PC-3 (cell line): ENCODE data around the gene QPRT. TPM values are rescaled to one million over a fixed set of nuclear protein-coding genes. Genes with fewer than 3 reads are reported as not detected.

ENCODE experiments used
- ATAC-seq: fragments of 200-7000 bp; cut with Tn5 transposase; 2 replicates; pipeline ENCODE4 v1.9.1; 2020; ENCODE audit warnings: mild to moderate bottlenecking, moderate library complexity
- BruUV-seq: library from RNA; stranded (reverse); fragments of 400-500 nt; replicated peaks from 2 replicates; lab custom pipeline; 2021; lab: Mats Ljungman, UMichigan
- CTCF ChIA-PET: fragments of 300-600 bp; sonication (Branson Sonifier 250); formaldehyde crosslinking; loops from one replicate; lab custom pipeline; 2022; ENCODE audit warnings: antibody characterized with exemption; lab: Charles Lee
- POLR2A ChIA-PET: fragments of 300-600 bp; sonication (Branson Sonifier 250); formaldehyde crosslinking; loops from one replicate; lab custom pipeline; 2022; ENCODE audit warnings: antibody characterized with exemption; ENCODE audit not compliant: unreplicated experiment; lab: Charles Lee
- DNase-seq: peaks from one replicate; pipeline ENCODE4 v3.0.0-alpha.2; 2015
- H2AFZ ChIP-seq: fragments of 300-600 bp; sonication (generic); 2 replicates; pipeline ENCODE4 v1.6.0; 2016; ENCODE audit warnings: antibody characterized with exemption, low read length
- H3F3A ChIP-seq: fragments of 300-600 bp; sonication (generic); one replicate; pipeline ENCODE4 v1.6.0; 2017; ENCODE audit warnings: antibody characterized with exemption, low read length, control low read depth, mild to moderate bottlenecking; ENCODE audit not compliant: unreplicated experiment
- H3K27ac ChIP-seq: fragments of 300-600 bp; sonication (generic); 2 replicates; pipeline ENCODE4 v1.5.1; 2016; ENCODE audit warnings: mild to moderate bottlenecking, low read length
- H3K27me3 ChIP-seq: fragments of 300-600 bp; sonication (generic); 2 replicates; pipeline ENCODE4 v1.6.1; 2016; ENCODE audit warnings: low read length, mixed read lengths
- H3K36me3 ChIP-seq: fragments of 300-600 bp; sonication (generic); 2 replicates; pipeline ENCODE4 v1.6.1; 2016; ENCODE audit warnings: low read depth, mixed run types, low read length, mixed read lengths
- H3K4me1 ChIP-seq: fragments of 300-600 bp; sonication (generic); 2 replicates; pipeline ENCODE4 v1.5.1; 2016; ENCODE audit warnings: low read length; ENCODE audit not compliant: insufficient read depth
- H3K4me2 ChIP-seq: fragments of 300-600 bp; sonication (generic); 2 replicates; pipeline ENCODE4 v1.6.0; 2016; ENCODE audit warnings: low read length
- H3K4me3 ChIP-seq: fragments of 300-600 bp; sonication (generic); 2 replicates; pipeline ENCODE4 v1.5.1; 2016; ENCODE audit warnings: mild to moderate bottlenecking, low read length, mixed read lengths
- H3K79me2 ChIP-seq: fragments of 300-600 bp; sonication (generic); 2 replicates; pipeline ENCODE4 v1.6.1; 2017; ENCODE audit warnings: low read length, mixed read lengths
- H3K9ac ChIP-seq: fragments of 300-600 bp; sonication (generic); 2 replicates; pipeline ENCODE4 v1.6.0; 2016; ENCODE audit warnings: mild to moderate bottlenecking, low read length
- H3K9me2 ChIP-seq: fragments of 300-600 bp; sonication (generic); replicated peaks from 2 replicates; pipeline ENCODE4 v1.6.1; 2016; ENCODE audit warnings: mixed run types, low read length, mixed read lengths
- H3K9me3 ChIP-seq: fragments of 300-600 bp; sonication (generic); 2 replicates; pipeline ENCODE4 v1.6.1; 2016; ENCODE audit warnings: low read length, mixed read lengths
- H4K20me1 ChIP-seq: fragments of 300-600 bp; sonication (generic); 2 replicates; pipeline ENCODE4 v1.6.1; 2016; ENCODE audit warnings: low read length, mixed read lengths
- EZH2 ChIP-seq: fragments of 300-600 bp; sonication (generic); IDR thresholded peaks from one replicate; pipeline ENCODE4 v1.6.1; 2017; ENCODE audit warnings: antibody characterized with exemption, mild to moderate bottlenecking, low read length; ENCODE audit not compliant: unreplicated experiment
- EZH2phosphoT487 ChIP-seq: fragments of 300-600 bp; sonication (generic); IDR thresholded peaks from 2 replicates; pipeline ENCODE4 v1.6.1; 2018; ENCODE audit warnings: mild to moderate bottlenecking, antibody characterized with exemption, low read length, borderline replicate concordance
- intact Hi-C: fragments of 100-400 bp; cut with micrococcal nuclease; formaldehyde crosslinking; loops from 2 replicates; pipeline ENCODE4 v1.9.0; 2023
- total RNA-seq: library from RNA; depleted of rRNA; stranded (reverse); fragments of >200 nt; gene quantifications from 2 replicates; pipeline ENCODE4 v1.2.3, GENCODE V29; 2014
- TF ChIP-seq, protein P1 (sequence below): fragments of 300-600 bp; sonication (generic); conservative IDR thresholded peaks from 2 replicates; pipeline ENCODE4 v1.5.1; 2017; ENCODE audit warnings: antibody characterized with exemption, low read depth, mild to moderate bottlenecking, low read length

The QPRT gene
- total RNA-seq, 1 experiment from 2014 or later, result 0.22 TPM

DNA sequence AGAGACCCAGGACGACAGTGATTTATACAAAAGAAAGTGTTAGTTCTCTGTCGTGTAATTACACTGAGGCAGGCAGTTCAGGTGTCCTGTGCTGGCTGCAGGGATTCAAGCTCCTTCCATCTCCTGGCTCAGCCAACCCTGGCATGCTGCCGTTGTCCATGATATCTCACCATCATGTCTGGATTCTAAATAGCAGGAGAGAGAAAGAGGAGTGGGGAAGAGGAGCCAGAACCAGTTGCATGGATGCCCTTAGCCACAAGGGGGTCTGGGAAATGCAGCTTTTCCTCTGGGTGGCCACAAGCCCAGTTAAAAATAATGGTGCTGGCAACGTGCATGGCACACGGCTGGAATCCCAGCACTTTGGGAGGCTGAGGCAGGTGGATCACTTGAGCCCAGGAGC lies 57.1 kb downstream of the QPRT start:
- DNase-seq (no peak), ATAC-seq (no peak)
- Histone ChIP-seq H3F3A (no peaks in the 10 kb centered on the region), H3K9me3 (no peaks in the 10 kb centered on the region), H4K20me1 (no peaks in the 10 kb centered on the region), H2AFZ (no peak overlapping the region), H3K27me3 (no peaks in the 10 kb centered on the region), H3K4me2 (no peak overlapping the region), H3K27ac (no peak overlapping the region), H3K4me3 (no peak overlapping the region), H3K4me1 (no peaks in the 10 kb centered on the region), H3K79me2 (no peaks in the 10 kb centered on the region), H3K9ac (no peak overlapping the region), H3K36me3 (no peaks in the 10 kb centered on the region), H3K9me2 (no peaks in the 10 kb centered on the region)
- intact Hi-C loops, result no loop called here
- no TSS peak for BruUV-seq
- no peak for TF ChIP-seq EZH2
- TF ChIP-seq, protein P1, sequence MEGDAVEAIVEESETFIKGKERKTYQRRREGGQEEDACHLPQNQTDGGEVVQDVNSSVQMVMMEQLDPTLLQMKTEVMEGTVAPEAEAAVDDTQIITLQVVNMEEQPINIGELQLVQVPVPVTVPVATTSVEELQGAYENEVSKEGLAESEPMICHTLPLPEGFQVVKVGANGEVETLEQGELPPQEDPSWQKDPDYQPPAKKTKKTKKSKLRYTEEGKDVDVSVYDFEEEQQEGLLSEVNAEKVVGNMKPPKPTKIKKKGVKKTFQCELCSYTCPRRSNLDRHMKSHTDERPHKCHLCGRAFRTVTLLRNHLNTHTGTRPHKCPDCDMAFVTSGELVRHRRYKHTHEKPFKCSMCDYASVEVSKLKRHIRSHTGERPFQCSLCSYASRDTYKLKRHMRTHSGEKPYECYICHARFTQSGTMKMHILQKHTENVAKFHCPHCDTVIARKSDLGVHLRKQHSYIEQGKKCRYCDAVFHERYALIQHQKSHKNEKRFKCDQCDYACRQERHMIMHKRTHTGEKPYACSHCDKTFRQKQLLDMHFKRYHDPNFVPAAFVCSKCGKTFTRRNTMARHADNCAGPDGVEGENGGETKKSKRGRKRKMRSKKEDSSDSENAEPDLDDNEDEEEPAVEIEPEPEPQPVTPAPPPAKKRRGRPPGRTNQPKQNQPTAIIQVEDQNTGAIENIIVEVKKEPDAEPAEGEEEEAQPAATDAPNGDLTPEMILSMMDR, result no peak
- no peak for TF ChIP-seq EZH2phosphoT487
- ChIA-PET POLR2A (no interaction called here), CTCF (no interaction called here)

DNA sequence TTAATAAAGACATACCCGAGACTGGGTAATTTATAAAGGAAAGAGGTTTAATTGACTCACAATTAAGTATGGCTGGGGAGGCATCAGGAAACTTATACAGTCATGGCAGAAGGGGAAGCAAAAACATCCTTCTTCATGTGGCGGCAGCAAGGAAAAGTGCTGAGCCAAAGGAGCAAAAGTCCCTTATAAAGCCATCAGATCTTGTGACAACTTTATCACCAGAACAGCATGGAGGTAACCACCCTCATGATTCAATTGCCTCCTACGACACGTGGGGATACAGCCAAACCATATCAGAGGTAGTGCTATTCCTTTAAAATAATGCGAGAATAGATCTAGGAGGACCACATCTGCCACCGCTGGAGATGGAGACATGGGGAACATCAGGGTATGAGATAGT lies 57.8 kb downstream of the QPRT start:
- Histone ChIP-seq H4K20me1 (no peaks in the 10 kb centered on the region), H3K9me2 (no peaks in the 10 kb centered on the region), H3F3A (no peaks in the 10 kb centered on the region), H3K4me3 (no peak overlapping the region), H3K4me2 (no peak overlapping the region), H3K36me3 (no peaks in the 10 kb centered on the region), H3K27ac (no peak overlapping the region), H3K4me1 (no peaks in the 10 kb centered on the region), H2AFZ (no peak overlapping the region), H3K9ac (no peak overlapping the region), H3K9me3 (no peaks in the 10 kb centered on the region), H3K79me2 (no peaks in the 10 kb centered on the region), H3K27me3 (no peaks in the 10 kb centered on the region)
- BruUV-seq, result no TSS peak
- CTCF ChIA-PET, result interaction anchor here (0.6 kb wide), 1 partner anchor 43 kb away, joined by 7 read pairs; no protein-coding TSS in a partner anchor
- no peak for ATAC-seq
- POLR2A ChIA-PET, result no interaction called here
- intact Hi-C loops, result no loop called here
- DNase-seq, result no peak
- TF ChIP-seq, protein P1, result no peak
- TF ChIP-seq EZH2, result no peak
- TF ChIP-seq EZH2phosphoT487, result no peak

DNA sequence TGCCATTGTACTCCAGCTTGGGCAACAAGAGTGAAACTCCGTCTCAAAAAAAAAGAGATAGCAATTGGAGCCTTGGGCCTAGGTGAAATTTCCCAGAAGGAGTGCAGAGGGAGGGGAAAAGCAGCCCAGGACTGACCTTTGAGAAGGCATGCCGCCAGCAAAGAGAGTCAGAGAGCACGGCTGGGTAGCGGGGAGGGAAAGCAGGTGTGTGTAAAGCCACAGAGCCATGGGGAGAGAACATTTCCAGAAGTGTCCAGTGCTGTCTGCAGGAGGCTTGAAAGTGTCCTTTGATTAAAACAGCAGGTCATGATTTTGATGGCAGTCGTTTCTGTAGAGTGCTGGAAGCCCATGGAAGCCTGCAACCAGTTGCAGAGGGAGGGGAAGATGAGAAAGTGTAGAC lies 58.7 kb downstream of the QPRT start:
- no peaks in the 10 kb centered on the region for H3K4me1 ChIP-seq
- H2AFZ ChIP-seq, result no peak overlapping the region
- no peak overlapping the region for H3K27ac ChIP-seq
- ChIA-PET CTCF (no interaction called here), POLR2A (no interaction called here)
- no peak overlapping the region for H3K4me3 ChIP-seq
- no peaks in the 10 kb centered on the region for H4K20me1 ChIP-seq
- no peaks in the 10 kb centered on the region for H3K9me2 ChIP-seq
- DNase-seq (no peak), ATAC-seq (peak; percentile 40; the same call in 1 of the 2 replicates)
- no peaks in the 10 kb centered on the region for H3F3A ChIP-seq
- no peaks in the 10 kb centered on the region for H3K36me3 ChIP-seq
- no TSS peak for BruUV-seq
- H3K9me3 ChIP-seq, result no peaks in the 10 kb centered on the region
- no peak overlapping the region for H3K9ac ChIP-seq
- H3K79me2 ChIP-seq, result no peaks in the 10 kb centered on the region
- no peak overlapping the region for H3K4me2 ChIP-seq
- no peaks in the 10 kb centered on the region for H3K27me3 ChIP-seq
- intact Hi-C loops, result no loop called here
- TF ChIP-seq, protein P1, result no peak
- TF ChIP-seq EZH2phosphoT487 (no peak), EZH2 (no peak)
